ENCODE measurements around the gene MT2A. TPM values are rescaled to one million over a fixed set of nuclear protein-coding genes. Genes with fewer than 3 reads are reported as not detected.
A peak's percentile ranks its signal among the peaks of the same experiment; 100 is the strongest.
"Not testable (repeated sequence)": the region's sequence is repeated elsewhere in the genome, so short reads cannot be mapped to it uniquely, and the experiment has no call there.

The MT2A gene
- total and polyA plus RNA-seq, 4 donors: 146 to 1,681 (median 847) TPM

DNA sequence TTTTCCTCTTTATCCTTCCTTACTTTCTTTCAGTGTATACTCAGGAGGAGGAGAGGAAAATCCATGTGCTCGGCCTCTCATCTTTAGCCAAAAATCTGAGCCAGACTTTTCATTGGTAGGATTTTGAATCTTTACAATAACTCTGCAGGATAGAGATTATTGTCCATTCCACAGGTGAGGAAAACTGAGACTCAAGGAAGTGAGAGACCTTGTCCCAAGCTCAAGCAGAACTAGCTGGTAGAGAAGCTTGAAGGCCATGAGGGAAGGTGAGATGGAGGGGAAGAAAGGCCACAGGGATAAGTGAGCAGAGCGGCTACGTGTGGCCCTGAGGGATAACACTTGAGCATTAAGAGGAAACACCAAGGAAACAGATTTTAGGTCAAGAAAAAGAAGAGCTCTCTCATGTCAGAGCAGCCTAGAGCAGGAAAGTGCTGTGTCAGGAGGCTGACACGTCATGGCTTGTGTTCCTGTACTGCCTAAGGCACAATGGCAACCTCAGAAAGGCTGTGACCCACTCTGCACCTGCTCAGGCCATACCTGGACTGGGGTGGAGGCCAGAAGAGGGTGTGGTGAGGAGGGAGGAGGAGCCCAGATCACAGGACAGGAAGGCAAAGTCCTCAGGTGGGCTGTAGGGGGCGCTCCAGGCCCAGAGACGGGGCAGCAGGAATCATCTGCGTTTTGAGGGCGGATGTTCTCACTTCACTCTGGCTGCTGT is 31.6 kb upstream of the MT2A start:
- H3K27me3 ChIP-seq (ENCODE audit: control insufficient read depth in 1 of 2, insufficient read depth in 2 of 2, low read length in 1 of 2): no peaks in the 10 kb centered on the region
- no peak overlapping the region for H3K4me3 ChIP-seq (ENCODE audit: low read length in 2 of 2)
- WGBS, 2 donors: 41 to 43% methylated on average over 8 of the region's 8 CpGs
- DNase-seq (peak; percentile 79 to 91), ATAC-seq (ENCODE audit: low FRiP score) (peak; percentile 85)
- no peaks in the 10 kb centered on the region for H3K36me3 ChIP-seq (ENCODE audit: control insufficient read depth in 1 of 2, insufficient read depth in 2 of 2, low read length in 1 of 2)
- H3K9me3 ChIP-seq (ENCODE audit: control insufficient read depth, low read length): no peaks in the 10 kb centered on the region
- no peak overlapping the region for H3K27ac ChIP-seq (ENCODE audit: low read depth in 1 of 2, low read length in 2 of 2)
- intact Hi-C loops (cut with DNase I): loop anchor here in 1 of 2 donors (5.0 kb wide), 1 partner anchor 126 kb away; no protein-coding TSS in a partner anchor
- H3K4me1 ChIP-seq (ENCODE audit: control insufficient read depth in 1 of 2, insufficient read depth in 2 of 2, low read length in 2 of 2): no peaks in the 10 kb centered on the region

DNA sequence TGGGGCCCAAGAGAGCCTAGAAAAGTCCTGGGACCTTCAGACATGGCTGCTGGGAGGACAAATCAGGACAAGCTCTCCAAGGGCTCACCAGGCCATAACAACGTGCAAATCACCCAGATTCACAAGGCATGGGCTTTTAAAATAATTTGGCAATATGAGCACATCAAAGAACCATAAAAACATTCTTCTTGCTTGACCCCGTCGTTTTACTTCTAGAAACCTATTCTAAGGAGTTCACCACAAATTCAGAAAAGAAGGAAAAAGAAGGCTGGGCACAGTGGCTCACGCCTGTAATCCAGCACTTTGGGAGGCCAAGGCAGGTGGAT is 31.1 kb upstream of the MT2A start:
- whole genome bisulfite sequencing, 2 donors: 66 to 68% methylated on average over 4 of the region's 4 CpGs
- DNase-seq: no peak
- H3K27ac ChIP-seq (ENCODE audit: low read depth in 1 of 2, low read length in 2 of 2): no peak overlapping the region
- no peak overlapping the region for H3K4me3 ChIP-seq (ENCODE audit: low read length in 2 of 2)
- no peaks in the 10 kb centered on the region for H3K9me3 ChIP-seq (ENCODE audit: control insufficient read depth, low read length)
- no peaks in the 10 kb centered on the region for H3K36me3 ChIP-seq (ENCODE audit: control insufficient read depth in 1 of 2, insufficient read depth in 2 of 2, low read length in 1 of 2)
- ATAC-seq (ENCODE audit: low FRiP score): no peak
- no peaks in the 10 kb centered on the region for H3K4me1 ChIP-seq (ENCODE audit: control insufficient read depth in 1 of 2, insufficient read depth in 2 of 2, low read length in 2 of 2)
- H3K27me3 ChIP-seq (ENCODE audit: control insufficient read depth in 1 of 2, insufficient read depth in 2 of 2, low read length in 1 of 2): no peaks in the 10 kb centered on the region
- intact Hi-C loops (cut with DNase I): loop anchor here in 1 of 2 donors (5.0 kb wide), 1 partner anchor 125 kb away; no protein-coding TSS in a partner anchor

DNA sequence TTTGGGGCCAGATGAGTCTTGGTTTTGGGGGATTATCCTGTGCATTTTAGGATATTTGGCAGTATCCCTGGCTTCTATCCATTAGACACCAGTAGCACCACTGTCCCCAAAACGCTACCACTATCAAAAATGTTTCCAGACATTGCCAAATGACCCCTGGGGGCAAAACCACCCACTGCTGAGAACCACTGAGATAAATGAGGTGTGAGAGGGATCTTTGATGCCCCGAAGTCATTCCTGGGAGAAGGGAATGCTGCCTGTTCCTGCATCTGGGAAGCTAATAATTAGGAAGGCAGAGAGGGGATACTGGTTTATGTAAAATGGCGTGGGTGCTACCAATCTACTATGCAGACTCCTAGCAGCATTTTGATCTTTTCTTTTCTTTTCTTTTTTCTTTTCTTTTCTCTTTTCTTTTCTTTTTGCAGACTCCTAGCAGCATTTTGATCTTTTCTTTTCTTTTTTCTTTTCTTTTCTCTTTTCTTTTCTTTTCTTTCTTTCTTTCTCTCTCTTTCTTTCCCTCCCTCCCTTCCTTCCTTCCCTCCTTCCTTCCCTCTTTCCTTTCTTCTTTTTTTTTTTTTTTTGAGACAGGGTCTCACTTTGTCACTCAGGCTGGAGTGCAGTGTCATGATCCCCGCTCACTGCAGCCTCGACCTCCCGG is 27.9 kb upstream of the MT2A start:
- Histone ChIP-seq H3K4me1 (ENCODE audit: control insufficient read depth in 1 of 2, insufficient read depth in 2 of 2, low read length in 2 of 2) (no peaks in the 10 kb centered on the region), H3K4me3 (ENCODE audit: low read length in 2 of 2) (no peak overlapping the region), H3K36me3 (ENCODE audit: control insufficient read depth in 1 of 2, insufficient read depth in 2 of 2, low read length in 1 of 2) (no peaks in the 10 kb centered on the region), H3K27me3 (ENCODE audit: control insufficient read depth in 1 of 2, insufficient read depth in 2 of 2, low read length in 1 of 2) (no peaks in the 10 kb centered on the region), H3K27ac (ENCODE audit: low read depth in 1 of 2, low read length in 2 of 2) (no peak overlapping the region), H3K9me3 (ENCODE audit: control insufficient read depth, low read length) (no peaks in the 10 kb centered on the region)
- DNase-seq (no peak), ATAC-seq (ENCODE audit: low FRiP score) (no peak)
- intact Hi-C loops (cut with DNase I): no loop called here
- 75 to 82% methylated on average over 6 of the region's 6 CpGs for WGBS, 2 donors

GRCh38 chr16:56582911-56583310 is 25.5 kb upstream of the MT2A start:
- intact Hi-C loops (cut with DNase I); ATAC-seq (ENCODE audit: low FRiP score); H3K36me3 ChIP-seq (ENCODE audit: control insufficient read depth in 1 of 2, insufficient read depth in 2 of 2, low read length in 1 of 2); H3K27ac ChIP-seq (ENCODE audit: low read depth in 1 of 2, low read length in 2 of 2); DNase-seq; H3K4me1 ChIP-seq (ENCODE audit: control insufficient read depth in 1 of 2, insufficient read depth in 2 of 2, low read length in 2 of 2); H3K9me3 ChIP-seq (ENCODE audit: control insufficient read depth, low read length); H3K4me3 ChIP-seq (ENCODE audit: low read length in 2 of 2); H3K27me3 ChIP-seq (ENCODE audit: control insufficient read depth in 1 of 2, insufficient read depth in 2 of 2, low read length in 1 of 2): not testable (repeated sequence)
- 99 to 100% methylated on average over 2 of the region's 2 CpGs for WGBS, 2 donors

- Histone ChIP-seq H3K9me3 (ENCODE audit: control insufficient read depth, low read length) (no peaks in the 10 kb centered on the region), H3K36me3 (ENCODE audit: control insufficient read depth in 1 of 2, insufficient read depth in 2 of 2, low read length in 1 of 2) (no peaks in the 10 kb centered on the region), H3K4me1 (ENCODE audit: control insufficient read depth in 1 of 2, insufficient read depth in 2 of 2, low read length in 2 of 2) (no peaks in the 10 kb centered on the region), H3K4me3 (ENCODE audit: low read length in 2 of 2) (no peak overlapping the region), H3K27ac (ENCODE audit: low read depth in 1 of 2, low read length in 2 of 2) (no peak overlapping the region), H3K27me3 (ENCODE audit: control insufficient read depth in 1 of 2, insufficient read depth in 2 of 2, low read length in 1 of 2) (no peaks in the 10 kb centered on the region)
- 67 to 70% methylated on average over 11 of the region's 11 CpGs for WGBS, 2 donors
- DNase-seq: no peak
- intact Hi-C loops (cut with DNase I): no loop called here
- no peak for ATAC-seq (ENCODE audit: low FRiP score)
Measured at GRCh38 chr16:56583351-56584168, 24.8 kb upstream of the MT2A start.

DNA sequence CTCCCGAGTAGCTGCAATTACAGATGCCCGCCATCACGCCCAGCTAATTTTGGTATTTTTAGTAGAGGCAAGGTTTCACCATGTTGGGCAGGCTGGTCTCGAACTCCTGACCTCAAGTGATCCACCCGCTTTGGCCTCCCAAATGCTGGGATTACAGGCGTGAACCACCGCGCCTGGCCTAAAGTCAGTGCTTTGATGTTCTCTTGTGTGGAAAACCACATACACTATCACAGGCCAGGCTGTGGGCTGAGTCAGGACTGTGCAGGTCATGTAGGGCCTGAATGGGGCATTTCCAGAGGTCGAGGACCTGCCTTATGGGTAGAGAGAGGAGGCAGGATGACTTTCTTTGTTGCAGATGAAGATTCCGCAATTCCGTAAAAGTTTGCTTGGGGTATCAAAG is 24.1 kb upstream of the MT2A start:
- Histone ChIP-seq H3K27ac (ENCODE audit: low read depth in 1 of 2, low read length in 2 of 2) (no peak overlapping the region), H3K36me3 (ENCODE audit: control insufficient read depth in 1 of 2, insufficient read depth in 2 of 2, low read length in 1 of 2) (no peaks in the 10 kb centered on the region), H3K27me3 (ENCODE audit: control insufficient read depth in 1 of 2, insufficient read depth in 2 of 2, low read length in 1 of 2) (no peaks in the 10 kb centered on the region), H3K4me3 (ENCODE audit: low read length in 2 of 2) (no peak overlapping the region), H3K9me3 (ENCODE audit: control insufficient read depth, low read length) (no peaks in the 10 kb centered on the region), H3K4me1 (ENCODE audit: control insufficient read depth in 1 of 2, insufficient read depth in 2 of 2, low read length in 2 of 2) (no peaks in the 10 kb centered on the region)
- ATAC-seq (ENCODE audit: low FRiP score) (no peak), DNase-seq (no peak)
- WGBS, 2 donors: 87% methylated on average over 11 of the region's 11 CpGs
- intact Hi-C loops (cut with DNase I): no loop called here

GRCh38 chr16:56588781-56589140 is 19.6 kb upstream of the MT2A start:
- H3K4me3 ChIP-seq (ENCODE audit: low read length in 2 of 2): no peak overlapping the region
- WGBS, 2 donors: 24 to 27% methylated on average over 9 of the region's 9 CpGs
- intact Hi-C loops (cut with DNase I): no loop called here
- no peaks in the 10 kb centered on the region for H3K27me3 ChIP-seq (ENCODE audit: control insufficient read depth in 1 of 2, insufficient read depth in 2 of 2, low read length in 1 of 2)
- no peaks in the 10 kb centered on the region for H3K4me1 ChIP-seq (ENCODE audit: control insufficient read depth in 1 of 2, insufficient read depth in 2 of 2, low read length in 2 of 2)
- no peaks in the 10 kb centered on the region for H3K9me3 ChIP-seq (ENCODE audit: control insufficient read depth, low read length)
- no peak overlapping the region for H3K27ac ChIP-seq (ENCODE audit: low read depth in 1 of 2, low read length in 2 of 2)
- ATAC-seq (ENCODE audit: low FRiP score) (no peak), DNase-seq (no peak)
- H3K36me3 ChIP-seq (ENCODE audit: control insufficient read depth in 1 of 2, insufficient read depth in 2 of 2, low read length in 1 of 2): no peaks in the 10 kb centered on the region

- no peaks in the 10 kb centered on the region for H3K36me3 ChIP-seq (ENCODE audit: control insufficient read depth in 1 of 2, insufficient read depth in 2 of 2, low read length in 1 of 2)
- DNase-seq (no peak), ATAC-seq (ENCODE audit: low FRiP score) (no peak)
- H3K4me3 ChIP-seq (ENCODE audit: low read length in 2 of 2): peak within 1 kb of the TSS in 1 of 2 donors; percentile 36
- intact Hi-C loops (cut with DNase I): no loop called here
- 3 to 5% methylated on average over 70 to 87 of the region's 87 CpGs for WGBS, 2 donors
- H3K4me1 ChIP-seq (ENCODE audit: control insufficient read depth in 1 of 2, insufficient read depth in 2 of 2, low read length in 2 of 2): no peaks in the 10 kb centered on the region
- no peaks in the 10 kb centered on the region for H3K9me3 ChIP-seq (ENCODE audit: control insufficient read depth, low read length)
- no peak within 1 kb of the TSS for H3K27ac ChIP-seq (ENCODE audit: low read depth in 1 of 2, low read length in 2 of 2)
- H3K27me3 ChIP-seq (ENCODE audit: control insufficient read depth in 1 of 2, insufficient read depth in 2 of 2, low read length in 1 of 2): no peaks in the 10 kb centered on the region
Measured at GRCh38 chr16:56589141-56590039, 19.0 kb upstream of the MT2A start, which contains the start of gene MT3. Gene MT3 (plus strand): TSS chr16:56589528. CDS start chr16:56589591, 63 bp downstream.

Data from aorta (tissue), 5 donors.